ENCODE results near the gene ADM5. TPM values are rescaled to one million over a fixed set of nuclear protein-coding genes. Genes with fewer than 3 reads are reported as not detected.
A peak's percentile ranks its signal among the peaks of the same experiment; 100 is the strongest.

The ADM5 gene
- total RNA-seq, 2 donors from 2014 or later, result 1.6 TPM; not detected in 1

DNA sequence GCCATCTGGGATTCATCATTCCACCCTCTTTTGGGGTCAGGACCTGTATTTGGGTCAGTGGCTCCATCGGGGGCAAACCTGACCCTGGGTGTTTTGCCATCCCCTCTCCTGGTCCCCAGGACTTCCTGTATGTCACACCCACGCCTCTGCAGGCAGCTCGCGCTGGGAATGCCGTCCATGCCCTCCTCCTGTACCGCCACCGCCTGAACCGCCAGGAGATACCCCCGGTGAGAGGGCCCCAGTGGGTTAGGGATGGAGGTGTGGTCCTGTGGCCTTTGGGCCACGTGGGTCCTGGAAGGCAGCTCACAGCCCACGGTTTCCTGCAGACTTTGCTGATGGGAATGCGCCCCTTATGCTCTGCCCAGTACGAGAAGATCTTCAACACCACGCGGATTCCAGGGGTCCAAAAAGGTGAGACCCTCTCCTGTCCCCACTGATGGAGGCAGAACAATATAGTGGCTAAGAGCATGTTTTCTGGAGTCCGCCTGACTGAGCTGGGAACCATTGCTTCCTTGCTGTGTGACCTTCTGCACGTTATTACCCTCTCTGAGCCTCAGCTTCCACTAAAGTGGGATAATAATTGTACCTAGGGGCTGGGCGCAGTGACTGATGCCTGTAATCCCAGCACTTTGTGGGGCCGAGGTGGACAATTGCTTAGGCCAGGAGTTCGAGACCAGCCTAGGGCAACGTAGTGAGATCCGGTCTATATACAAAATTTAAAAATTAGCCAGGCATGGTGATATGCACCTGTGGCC lies 15.7 kb downstream of the ADM5 start:
- Histone ChIP-seq H3K27ac (no peak overlapping the region), H3K4me3 (no peak overlapping the region), H3K36me3 (replicated peaks in 1 of 2; ENCODE audit: insufficient read depth in 1 of 2, low read depth in 2 of 2) (no peaks in the 10 kb centered on the region), H3K4me1 (no peaks in the 10 kb centered on the region), H3K9me3 (no peaks in the 10 kb centered on the region), H3K27me3 (peaks cover 0 to 6% of the 10 kb centered on the region in 2 donors)
- ATAC-seq, result no peak
- TF ChIP-seq POLR2A (IDR thresholded peaks at IDR 0.05), result no peak
- no peak for TF ChIP-seq CTCF (IDR thresholded peaks at IDR 0.05)
- intact Hi-C loops (cut with DNase I), result no loop called here
- 82 to 84% methylated on average over 16 to 22 of the region's 22 CpGs for WGBS, 2 donors
- no peak for DNase-seq

DNA sequence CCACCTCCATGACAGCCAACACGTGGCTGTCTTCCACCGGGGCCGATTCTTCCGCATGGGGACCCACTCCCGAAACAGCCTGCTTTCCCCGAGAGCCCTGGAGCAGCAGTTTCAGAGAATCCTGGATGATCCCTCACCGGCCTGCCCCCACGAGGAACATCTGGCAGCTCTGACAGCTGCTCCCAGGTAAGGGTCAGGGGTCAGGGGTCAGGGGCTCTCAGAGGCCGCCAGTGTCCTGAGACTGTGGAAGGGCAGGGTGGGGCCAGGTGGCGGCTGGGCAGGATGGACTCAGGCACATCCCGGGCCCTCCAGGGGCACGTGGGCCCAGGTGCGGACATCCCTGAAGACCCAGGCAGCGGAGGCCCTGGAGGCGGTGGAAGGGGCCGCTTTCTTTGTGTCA lies 16.5 kb downstream of the ADM5 start:
- H3K36me3 ChIP-seq (replicated peaks in 1 of 2; ENCODE audit: insufficient read depth in 1 of 2, low read depth in 2 of 2), result no peaks in the 10 kb centered on the region
- H3K9me3 ChIP-seq, result no peaks in the 10 kb centered on the region
- DNase-seq, result no peak
- H3K4me3 ChIP-seq, result no peak overlapping the region
- WGBS, 2 donors, result 78 to 80% methylated on average over 6 to 16 of the region's 16 CpGs
- no peak overlapping the region for H3K27ac ChIP-seq
- intact Hi-C loops (cut with DNase I), result no loop called here
- H3K4me1 ChIP-seq, result no peaks in the 10 kb centered on the region
- ATAC-seq, result no peak
- peaks cover 0 to 6% of the 10 kb centered on the region in 2 donors for H3K27me3 ChIP-seq
- no peak for TF ChIP-seq POLR2A (IDR thresholded peaks at IDR 0.05)
- no peak for TF ChIP-seq CTCF (IDR thresholded peaks at IDR 0.05)

DNA sequence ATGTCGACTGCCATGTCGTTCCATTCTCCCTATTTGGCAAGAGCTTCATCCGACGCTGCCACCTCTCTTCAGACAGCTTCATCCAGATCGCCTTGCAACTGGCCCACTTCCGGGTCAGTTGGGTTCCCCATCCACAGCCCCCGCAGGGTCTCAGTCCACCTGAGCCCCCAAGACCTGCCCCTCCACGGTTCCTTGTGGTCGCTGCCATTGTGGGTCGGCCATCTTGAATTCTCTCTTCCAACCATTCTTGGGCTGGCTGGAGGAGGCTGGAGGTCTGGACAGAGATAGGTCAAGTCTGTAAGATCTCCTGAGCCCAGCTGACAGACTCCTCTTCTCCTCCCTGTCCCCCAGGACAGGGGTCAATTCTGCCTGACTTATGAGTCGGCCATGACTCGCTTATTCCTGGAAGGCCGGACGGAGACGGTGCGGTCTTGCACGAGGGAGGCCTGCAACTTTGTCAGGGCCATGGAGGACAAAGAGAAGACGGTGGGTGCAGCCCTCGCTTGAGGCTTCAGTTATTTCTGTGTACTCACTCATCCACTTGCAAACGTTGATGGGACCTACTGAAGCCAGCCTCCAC lies 21.1 kb downstream of the ADM5 start:
- Histone ChIP-seq H3K4me1 (no peaks in the 10 kb centered on the region), H3K36me3 (replicated peaks in 1 of 2; ENCODE audit: insufficient read depth in 1 of 2, low read depth in 2 of 2) (no peaks in the 10 kb centered on the region), H3K27me3 (no peaks in the 10 kb centered on the region), H3K9me3 (no peaks in the 10 kb centered on the region), H3K4me3 (no peak overlapping the region), H3K27ac (no peak overlapping the region)
- ATAC-seq (no peak), DNase-seq (no peak)
- intact Hi-C loops (cut with DNase I), result no loop called here
- TF ChIP-seq CTCF (IDR thresholded peaks at IDR 0.05), result no peak
- no peak for TF ChIP-seq POLR2A (IDR thresholded peaks at IDR 0.05)
- 82 to 85% methylated on average over 20 of the region's 20 CpGs for WGBS, 2 donors

- ATAC-seq (peak; percentile 33), DNase-seq (peak; percentile 32 to 48 (median 34))
Observed at GRCh38 chr19:49712397-49712859, 23.0 kb downstream of the ADM5 start.

More at GRCh38 chr19:49712397-49712859, 23.0 kb downstream of the ADM5 start:
- Histone ChIP-seq H3K9me3 (no peaks in the 10 kb centered on the region), H3K4me1 (no peaks in the 10 kb centered on the region), H3K36me3 (replicated peaks in 1 of 2; ENCODE audit: insufficient read depth in 1 of 2, low read depth in 2 of 2) (no peaks in the 10 kb centered on the region), H3K27me3 (no peaks in the 10 kb centered on the region), H3K4me3 (no peak overlapping the region), H3K27ac (no peak overlapping the region)
- TF ChIP-seq CTCF (IDR thresholded peaks at IDR 0.05), result no peak
- TF ChIP-seq POLR2A (IDR thresholded peaks at IDR 0.05), result no peak
- WGBS, 2 donors, result 53 to 61% methylated on average over 20 of the region's 20 CpGs
- intact Hi-C loops (cut with DNase I), result no loop called here
